Head of caudate nucleus (tissue), 42 donors: ENCODE results near the gene UBE2V1.
"Not testable (repeated sequence)": the region's sequence is repeated elsewhere in the genome, so short reads cannot be mapped to it uniquely, and the experiment has no call there.

Experiments used
- DNase-seq, 42 donors: peaks; one replicate each; pipeline versions ENCODE4 v3.0.0 to v3.0.0-alpha.2; 2020 to 2021; ENCODE audit warnings: mixed read lengths in 7 of 42
- intact Hi-C: fragments of 100-400 bp; cut with DNase I; formaldehyde crosslinking; loops from one replicate; pipeline ENCODE4 v1.15.0; 2022

The UBE2V1 gene

DNA sequence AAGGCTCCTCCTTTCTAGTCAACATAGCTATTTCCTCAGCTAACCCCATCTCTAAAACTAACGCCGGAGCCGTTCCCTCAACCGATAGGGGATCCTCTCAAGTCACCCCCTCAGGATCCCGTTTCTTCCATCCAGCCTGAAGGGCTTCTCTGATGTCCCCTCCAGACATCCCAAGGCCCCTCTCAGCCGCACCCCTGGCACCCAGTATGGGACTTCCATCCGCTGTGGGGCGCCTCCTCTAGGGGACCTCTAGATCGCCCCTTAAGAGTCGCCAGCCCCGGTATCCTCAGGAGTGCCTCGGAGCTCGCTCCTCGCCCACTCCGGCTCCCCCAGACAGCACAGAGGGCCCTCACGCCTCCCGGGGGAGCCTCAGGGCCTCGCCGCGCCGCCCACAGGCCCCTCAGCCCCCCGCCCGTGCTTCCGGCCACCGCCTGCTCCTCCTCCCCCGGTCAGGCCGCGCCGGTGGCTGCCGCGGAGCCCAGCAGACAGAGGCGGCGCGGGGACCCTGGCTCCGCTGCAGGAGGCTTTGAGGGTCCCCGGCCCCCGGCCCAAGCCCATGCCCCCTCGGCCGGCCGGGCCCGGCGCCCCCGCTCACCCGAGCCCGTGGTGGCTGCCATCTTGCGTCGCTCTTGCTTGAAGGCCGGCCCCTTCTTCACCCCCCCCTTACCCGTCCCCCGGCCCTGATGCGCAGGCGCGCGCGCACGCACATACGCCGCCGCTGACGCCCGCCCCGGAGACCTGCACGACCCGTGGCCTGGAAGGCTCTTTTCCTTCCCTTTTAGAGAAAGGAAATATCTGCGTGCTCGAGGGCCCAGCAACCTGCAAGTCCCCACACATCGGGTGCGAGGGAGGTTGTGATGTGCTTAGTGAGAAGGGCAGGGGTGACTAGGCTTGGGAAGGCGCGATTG is at the start of gene UBE2V1:
TSS of gene UBE2V1 (minus strand) at position 639 of the 908 bp plus-strand sequence. CDS start at position 617, 22 bp downstream.
- DNase-seq = peak; percentile 77 to 96 (median 91)
- intact Hi-C loops = loop anchor here (5.0 kb wide), 1 partner anchor 40 kb away; the partner anchor contains the start of gene PEDS1

DNA sequence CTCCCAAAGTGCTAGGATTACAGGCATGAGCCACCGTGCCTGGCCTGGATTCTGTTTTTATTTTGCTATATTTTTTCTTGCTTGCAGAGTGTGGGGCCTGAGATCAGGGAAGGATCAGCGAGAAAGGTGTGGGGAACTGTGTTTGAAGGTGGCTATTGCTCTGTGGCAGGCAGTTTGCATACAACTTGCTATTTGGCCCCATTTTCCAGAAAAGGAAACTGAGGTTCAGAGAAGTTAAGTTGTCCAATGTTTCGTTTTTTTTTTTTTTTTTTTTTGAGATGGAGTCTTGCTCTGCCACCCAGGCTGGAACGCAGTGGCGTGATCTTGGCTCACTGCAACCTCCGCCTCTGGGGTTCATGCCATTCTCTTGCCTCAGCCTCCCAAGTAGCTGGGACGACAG is 48.5 kb upstream of the UBE2V1 start:
- intact Hi-C loops = not testable (repeated sequence)

DNA sequence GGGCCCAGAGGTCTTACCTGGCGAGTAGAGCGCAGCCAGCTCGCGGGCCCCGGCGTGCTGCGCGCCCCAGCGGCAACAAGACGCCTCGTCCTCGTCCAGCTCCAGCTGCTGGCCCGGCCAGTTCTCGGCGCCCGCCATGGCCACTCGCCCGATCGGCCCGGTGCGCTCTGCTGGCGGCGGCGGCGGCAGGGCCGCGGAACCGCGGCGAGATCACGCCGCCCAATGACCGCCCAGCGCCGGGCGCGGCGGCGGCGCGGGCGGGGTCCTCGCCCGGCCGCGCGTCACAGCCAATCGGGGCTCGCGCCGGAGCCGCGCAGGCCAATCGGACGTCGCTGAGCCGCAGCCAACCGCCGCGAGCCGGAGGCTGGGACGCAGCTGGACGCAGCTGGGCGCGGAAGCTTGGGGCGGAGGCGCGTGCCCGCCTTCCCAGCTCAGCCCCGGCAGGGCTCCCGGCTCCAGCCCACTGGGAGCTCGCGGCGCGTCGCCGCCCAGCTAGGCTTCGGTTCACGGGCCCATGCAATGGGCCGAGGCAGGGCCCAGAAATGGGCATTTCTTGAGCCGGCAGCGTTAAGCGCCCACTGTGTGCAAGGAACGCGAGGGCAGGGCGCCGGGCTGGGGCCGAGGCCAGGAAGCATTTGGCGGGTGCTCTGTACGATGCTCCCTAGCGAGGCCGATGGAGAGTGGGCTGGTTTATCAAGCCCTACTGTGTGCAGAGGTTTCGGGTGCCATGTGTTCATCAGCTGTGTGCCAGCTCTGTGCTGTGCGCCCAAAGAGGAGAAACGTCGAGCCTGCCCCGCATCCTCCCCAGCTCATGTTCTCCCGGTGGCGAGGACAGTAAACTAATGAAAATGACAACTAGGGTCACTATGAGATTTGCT is 40.8 kb upstream of the UBE2V1 start, which contains the start of gene PEDS1:
TSS of gene PEDS1 (minus strand) at position 224 of the 878 bp plus-strand sequence. CDS start at position 138, 86 bp downstream.
- intact Hi-C loops = loop anchor here (5.0 kb wide), 1 partner anchor 41 kb away; the partner anchor contains the start of gene UBE2V1
- DNase-seq = peak; percentile 65 to 96 (median 92)

More for the DNA sequence above, 48.5 kb upstream of the UBE2V1 start:
- DNase-seq = not testable (repeated sequence)

DNA sequence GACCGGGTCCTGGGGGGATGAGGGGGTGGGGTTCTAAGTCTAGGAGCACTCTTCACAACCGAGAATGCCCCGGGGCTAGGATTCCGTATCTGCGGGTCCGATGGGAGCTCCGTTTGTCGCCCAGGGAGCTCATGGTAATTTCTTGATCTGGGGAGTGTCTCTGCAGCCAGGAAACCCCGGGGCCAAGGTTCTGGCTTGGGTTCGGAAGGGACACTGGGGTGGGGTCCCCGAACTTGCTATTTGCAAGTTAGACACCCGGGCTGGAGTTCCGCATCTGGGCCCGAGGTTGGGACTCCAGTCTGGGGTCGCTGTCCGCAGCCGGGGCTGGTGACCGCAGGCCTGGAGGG is 40.2 kb upstream of the UBE2V1 start:
- intact Hi-C loops = loop anchor here (5.0 kb wide), 1 partner anchor 41 kb away; the partner anchor contains the start of gene UBE2V1
- peak in 1 of 42 donors; percentile 31 for DNase-seq

DNA sequence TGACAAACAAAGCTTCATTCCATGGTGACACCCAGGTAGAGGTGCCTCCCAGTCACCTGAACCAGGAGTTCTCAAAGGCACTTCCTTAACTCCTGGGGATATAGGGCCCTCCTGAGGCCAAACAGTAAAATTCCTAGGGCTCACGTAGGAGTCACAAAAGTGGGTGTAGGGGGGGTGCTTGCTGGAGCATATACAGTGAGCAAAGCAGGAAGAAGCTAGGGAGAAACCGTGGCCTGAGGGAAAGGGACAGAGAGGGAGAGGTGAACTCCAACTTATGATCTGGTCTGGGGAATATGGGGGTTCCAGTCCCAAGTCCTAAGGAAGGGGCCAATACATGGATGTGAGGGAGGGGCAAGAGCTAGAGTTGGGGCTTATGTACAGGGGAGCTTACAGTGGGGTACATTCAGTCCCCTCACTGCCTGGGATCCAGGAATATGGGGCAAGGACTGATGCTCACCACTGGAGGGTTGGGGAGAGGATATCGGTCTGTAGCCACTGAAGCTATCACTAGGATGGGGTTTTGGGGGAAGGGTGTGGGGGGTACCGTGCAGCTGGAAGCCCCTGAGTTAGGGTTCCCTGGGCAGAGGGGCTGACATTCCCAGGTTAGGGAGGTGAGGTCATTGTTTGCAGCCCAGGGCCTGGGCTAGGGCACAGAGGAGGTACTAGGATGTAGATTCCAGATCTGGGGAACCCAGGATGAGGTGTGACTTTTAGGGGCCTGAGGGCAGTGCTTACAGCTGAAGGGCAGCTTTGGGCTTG is 39.6 kb upstream of the UBE2V1 start:
- intact Hi-C loops = loop anchor here (5.0 kb wide), 1 partner anchor 40 kb away; the partner anchor contains the start of gene UBE2V1

DNA sequence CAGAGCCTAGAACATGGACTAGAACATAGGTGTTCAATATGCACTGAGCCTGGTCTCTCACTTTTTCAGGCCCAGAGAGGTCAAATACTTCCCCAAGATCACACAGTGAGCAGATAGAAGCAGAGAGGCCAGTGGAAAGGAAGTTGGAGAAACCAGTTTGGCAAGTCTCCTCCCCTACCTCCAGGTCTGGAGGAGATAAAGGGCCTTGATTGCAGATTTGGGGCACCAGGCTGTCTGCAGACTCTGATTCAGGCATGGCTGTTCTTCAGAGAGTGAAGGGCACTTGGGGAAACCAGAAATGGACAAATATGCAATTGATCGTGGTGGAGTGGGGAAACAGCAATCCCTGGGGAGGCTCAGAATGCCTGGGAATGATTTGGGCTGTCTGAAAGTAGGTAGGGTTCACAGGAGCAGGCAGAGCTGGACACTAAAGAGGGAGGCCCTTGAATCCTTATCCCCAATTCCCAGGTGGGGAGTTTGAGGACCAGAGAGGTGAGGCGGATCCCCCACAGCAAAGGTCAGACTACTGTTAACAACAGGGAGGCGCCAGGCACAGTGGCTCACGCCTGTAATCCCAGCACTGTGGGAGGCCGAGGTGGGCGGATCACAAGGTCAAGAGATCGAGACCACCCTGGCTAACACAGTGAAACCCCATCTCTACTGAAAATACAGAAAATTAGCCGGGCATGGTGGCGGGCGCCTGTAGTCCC is 38.2 kb upstream of the UBE2V1 start:
- intact Hi-C loops = loop anchor here (5.0 kb wide), 1 partner anchor 39 kb away; the partner anchor contains the start of gene UBE2V1
- DNase-seq = no peak

More for the DNA sequence above, 39.6 kb upstream of the UBE2V1 start:
- DNase-seq = peak in 20 of 42 donors; percentile 24 to 81 (median 54)

DNA sequence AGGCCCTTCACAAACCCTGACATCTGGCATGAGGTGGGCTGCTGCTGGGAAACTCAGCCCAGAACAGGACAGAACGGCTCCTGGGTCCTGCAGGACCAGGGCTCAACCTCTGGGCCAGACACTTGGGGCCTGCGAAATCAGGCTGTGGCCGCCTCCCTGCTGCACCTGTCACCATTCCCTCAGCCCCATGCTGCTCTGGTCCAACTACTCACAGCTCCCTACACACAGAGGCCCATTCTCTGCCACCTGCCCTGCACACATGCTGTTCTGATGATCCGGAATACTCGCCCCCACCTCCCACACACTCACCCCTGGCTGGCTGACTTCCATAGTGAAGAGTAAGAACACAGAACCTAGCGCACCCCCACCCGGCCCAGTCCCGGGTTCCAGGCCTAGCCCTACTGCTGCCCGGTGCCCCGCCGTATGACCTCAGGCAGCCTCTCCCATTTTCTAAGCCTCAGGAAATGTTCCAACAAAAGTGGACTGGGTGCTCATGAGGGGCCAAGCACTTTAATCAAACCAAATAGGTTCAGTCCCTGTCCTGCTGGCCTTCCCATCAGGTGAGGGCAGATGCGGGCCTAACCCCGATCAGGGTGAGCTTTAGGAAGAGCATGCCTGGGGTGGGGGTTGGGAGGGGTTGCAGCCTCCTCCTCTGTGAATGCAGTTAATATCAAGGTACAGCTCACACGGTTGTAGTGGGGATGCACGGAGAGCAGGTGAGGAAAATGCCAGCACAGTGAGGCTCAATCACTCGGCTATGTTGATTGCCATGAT is 36.7 kb upstream of the UBE2V1 start:
- DNase-seq = peak in 30 of 42 donors; percentile 22 to 80 (median 58)
- intact Hi-C loops = loop anchor here (5.0 kb wide), 1 partner anchor 37 kb away; the partner anchor contains the start of gene UBE2V1

DNA sequence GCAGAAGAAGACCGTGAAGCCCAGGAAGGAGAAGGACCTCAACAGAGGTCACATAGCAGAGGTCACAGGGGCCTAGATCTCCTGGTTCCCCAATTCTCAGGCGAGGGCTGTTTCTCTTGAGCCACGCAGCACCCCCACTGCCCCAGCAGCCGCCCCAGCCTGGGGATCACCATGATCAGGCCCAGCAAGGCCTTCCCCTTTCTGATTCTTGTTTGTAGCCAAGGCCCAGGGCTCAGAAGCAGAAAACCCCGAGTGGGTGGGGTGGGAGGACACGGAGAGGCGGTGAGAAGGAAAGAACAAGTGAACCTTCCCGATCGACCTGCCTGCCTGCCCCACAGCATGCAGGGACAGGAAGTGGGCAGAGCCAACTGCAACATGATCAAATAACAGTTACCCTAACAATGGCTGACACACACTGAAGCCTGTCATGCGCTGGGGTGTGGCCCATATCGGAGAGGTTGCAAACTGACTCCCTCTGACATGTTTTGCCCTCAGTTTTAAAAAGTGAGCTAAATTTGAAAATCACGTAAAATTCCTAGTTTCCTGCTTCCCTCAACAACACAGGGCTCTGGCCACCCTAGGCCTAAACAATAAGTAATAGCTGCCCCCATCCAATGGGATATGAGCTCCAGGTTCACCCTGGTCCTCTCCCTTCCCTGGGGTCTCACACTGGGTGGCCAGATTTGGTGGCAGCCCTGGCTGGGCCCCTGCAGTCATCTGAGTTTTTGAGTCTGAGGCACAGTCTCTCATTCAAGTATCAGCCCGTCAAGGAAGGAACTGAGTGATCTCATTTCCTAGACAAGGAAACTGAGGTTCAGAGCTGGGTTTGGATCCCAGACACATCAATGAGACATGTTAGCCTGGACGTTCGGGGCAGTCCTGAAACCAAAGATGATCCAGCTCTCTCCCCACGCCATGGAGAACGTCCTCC is 34.0 kb upstream of the UBE2V1 start:
- DNase-seq = peak in 35 of 42 donors; percentile 40 to 82 (median 60)
- intact Hi-C loops = no loop called here

DNA sequence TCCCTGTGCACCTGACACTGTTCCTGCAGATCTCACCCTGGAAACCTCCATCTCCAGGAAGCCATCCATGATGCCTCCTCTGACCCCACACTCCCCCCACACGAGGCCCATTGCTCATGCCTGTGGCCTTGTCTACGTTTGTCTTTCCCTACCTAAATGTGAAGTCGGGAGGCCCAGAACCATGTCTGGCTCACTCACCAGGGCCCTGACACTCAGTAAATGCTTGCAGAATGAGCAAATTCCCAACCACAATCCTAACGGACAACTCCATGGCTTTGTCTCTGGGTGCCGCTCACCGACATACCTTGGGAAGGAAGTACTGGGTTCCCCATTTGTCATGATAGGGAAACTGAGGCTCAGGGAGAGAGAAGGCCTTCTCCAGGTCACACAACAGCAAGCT is 33.3 kb upstream of the UBE2V1 start:
- DNase-seq = no peak
- intact Hi-C loops = no loop called here

DNA sequence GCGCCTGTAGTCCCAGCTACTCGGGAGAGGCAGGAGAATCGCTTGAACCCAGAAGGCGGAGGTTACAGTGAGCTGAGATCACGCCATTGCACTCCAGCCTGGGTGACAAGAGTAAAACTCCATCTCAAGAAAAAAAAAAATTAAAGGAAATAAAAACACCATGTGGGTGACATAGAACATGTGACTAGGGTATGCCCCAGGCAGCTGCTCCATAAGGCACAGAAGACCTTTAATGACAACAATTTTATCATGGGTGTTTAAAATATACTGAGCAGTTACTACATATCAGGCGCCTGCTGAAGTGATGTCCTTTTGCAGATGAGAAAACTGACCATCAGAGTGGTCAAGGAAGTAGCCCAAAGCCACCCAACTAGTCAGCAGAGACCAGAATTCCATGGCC is 32.6 kb upstream of the UBE2V1 start:
- intact Hi-C loops = no loop called here
- no peak for DNase-seq

DNA sequence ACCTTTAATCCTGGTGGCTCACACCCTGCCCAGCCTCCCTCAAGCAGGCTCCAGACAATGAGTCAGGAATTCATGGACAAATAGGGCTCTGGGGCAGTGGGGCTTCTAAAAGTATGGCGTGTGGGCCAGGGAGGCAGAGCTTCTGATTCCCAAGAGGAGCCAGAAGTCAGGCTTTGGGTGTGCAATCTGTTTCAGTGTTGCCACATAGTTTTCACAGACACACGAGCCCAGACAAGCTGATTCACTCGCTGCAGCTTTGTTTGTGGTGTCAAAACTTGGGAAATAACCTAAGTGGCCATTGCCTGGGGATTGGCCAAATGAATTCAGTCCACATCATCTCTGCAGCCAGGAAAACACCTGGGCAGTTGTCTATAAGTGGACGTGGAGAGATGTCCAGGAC is 31.4 kb upstream of the UBE2V1 start:
- DNase-seq = no peak
- intact Hi-C loops = no loop called here

DNA sequence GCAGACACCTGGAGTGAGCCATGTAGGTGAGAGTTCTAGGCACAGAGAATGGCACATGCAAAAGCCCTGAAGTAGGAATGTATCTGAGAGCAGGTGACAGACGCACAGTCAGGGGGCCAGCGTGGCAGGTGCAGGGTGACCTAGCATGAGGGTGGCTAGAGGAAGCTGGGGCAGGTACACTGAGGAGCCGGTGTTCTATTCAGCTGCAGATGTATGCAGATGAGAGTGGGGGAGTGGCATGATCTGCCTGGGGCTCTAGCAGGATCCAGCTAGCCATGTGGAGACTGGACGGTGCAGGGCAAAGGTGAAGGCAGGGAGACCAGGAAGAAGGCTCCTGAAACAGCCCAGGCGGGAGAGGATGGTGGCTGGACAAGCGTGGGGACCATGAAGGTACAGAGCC is 29.9 kb upstream of the UBE2V1 start:
- no peak for DNase-seq
- intact Hi-C loops = no loop called here

DNA sequence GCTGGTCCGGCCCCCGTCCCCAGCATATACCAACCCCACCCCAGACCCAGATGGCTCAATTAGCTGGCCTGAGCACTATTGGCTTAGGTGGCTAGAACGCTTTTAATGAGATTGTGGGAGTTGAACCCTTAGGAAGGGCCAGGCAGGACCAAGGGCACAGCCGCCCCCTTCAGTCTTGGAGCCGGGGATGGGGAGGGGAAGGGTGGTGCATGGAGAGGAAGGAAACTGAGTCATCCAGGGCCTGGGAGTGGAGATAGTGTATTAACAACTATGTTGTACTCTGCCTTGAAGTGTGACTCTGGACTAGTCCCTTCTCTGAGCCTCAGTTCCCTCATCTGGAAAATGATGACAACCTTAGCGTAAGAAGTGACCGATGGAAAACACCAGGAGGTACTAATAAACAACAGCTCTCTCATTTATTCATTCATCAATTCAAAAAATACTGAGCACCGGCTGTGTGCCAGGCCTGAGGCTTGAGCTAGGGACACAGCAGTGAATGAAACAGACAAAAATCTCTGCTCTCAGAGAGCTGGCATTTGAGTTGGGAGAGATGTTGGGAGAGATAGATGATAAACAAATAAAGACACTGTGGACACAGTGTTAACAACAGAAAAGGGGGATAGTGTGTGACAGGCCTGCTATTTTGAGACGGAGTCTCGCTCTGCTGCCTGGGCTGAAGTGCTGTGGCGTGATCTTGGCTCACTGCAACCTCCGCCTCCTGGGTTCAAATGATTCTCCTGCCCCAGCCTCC is 29.0 kb upstream of the UBE2V1 start:
- no peak for DNase-seq
- intact Hi-C loops = no loop called here

DNA sequence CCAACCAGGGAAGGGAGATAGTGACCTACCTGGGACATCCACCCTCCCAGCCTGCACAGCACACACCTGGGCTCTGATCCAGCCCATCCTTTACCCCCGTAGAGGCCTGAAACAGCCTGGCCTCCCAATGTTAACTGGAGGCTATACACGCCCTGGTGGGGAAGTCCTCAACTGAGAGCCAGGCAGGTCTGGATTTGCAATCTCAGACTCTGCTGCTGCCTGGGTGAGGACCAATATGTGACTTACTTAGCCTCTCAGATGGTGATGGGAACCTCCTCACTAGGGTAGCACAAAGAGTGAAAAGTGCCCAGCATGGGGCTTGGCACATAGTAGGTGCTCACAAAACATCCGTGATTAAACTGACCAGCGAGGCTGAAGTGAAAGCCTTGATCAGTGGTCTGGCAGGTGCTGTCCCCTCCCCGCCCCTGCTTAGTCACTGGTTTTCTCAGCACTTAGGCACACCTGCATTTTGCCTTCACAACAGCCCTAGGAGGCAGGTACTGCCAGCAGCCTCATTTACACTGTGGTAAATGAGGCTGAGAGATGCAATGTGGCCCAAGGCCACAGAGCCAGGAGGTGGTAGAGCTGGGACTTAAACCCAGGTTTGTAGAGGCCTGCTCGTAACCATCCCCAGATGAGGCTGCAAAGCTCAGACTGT is 28.2 kb upstream of the UBE2V1 start:
- no peak for DNase-seq
- intact Hi-C loops = no loop called here
